GM19043 (cell line): ENCODE data around the gene CCDC175.

Experiments used
- ATAC-seq: cut with Tn5 transposase; IDR thresholded peaks from one replicate; pipeline ENCODE4 v1.9.1; 2021; ENCODE audit warnings: low read depth; ENCODE audit not compliant: unreplicated experiment

The CCDC175 gene

DNA sequence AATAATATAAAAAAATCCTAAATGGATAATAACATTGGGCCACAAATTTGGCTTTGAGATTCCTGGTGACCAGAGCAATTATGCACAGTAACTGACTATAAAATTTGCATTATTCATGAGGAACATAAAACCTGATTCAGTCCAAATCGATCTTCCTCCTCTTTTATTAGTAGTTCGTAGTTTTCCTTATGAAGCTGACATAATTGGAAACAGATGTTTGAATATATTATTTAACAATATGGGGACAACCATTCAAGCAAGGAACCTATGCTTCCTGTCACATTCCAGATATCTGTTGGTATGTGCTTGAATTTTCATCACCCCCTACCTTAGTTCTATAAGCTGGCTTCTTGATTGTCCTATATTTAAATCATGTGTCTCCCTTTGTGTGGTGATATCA, 34.9 kb downstream of the CCDC175 start:
- ATAC-seq, result no peak

DNA sequence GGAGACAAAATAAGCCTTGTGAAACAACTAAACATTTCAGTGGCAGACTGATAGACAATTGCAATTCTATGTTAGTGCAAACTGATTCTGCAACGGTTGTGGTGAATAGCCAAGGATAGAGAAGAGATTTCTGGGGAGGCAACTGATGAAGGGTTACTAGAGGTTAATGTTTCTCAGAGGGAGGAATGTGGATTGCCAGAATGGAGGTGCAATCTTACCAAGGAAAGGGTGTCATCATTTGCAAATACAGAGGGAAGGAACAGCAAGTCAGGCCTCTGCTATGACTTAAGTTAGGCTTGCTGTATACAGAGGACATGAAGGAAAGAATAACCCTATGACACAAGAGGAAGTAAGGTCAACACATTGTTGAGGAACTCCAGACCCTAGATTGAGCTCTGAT, 35.8 kb downstream of the CCDC175 start:
- ATAC-seq, result no peak

GRCh38 chr14:59538936-59539335, 37.7 kb downstream of the CCDC175 start:
- ATAC-seq, result no peak

GRCh38 chr14:59537476-59537875, 39.1 kb downstream of the CCDC175 start:
- ATAC-seq, result no peak

GRCh38 chr14:59534361-59534987, 42.1 kb downstream of the CCDC175 start:
- ATAC-seq, result no peak

- ATAC-seq, result no peak
Measured at GRCh38 chr14:59532419-59532818, 44.2 kb downstream of the CCDC175 start.

DNA sequence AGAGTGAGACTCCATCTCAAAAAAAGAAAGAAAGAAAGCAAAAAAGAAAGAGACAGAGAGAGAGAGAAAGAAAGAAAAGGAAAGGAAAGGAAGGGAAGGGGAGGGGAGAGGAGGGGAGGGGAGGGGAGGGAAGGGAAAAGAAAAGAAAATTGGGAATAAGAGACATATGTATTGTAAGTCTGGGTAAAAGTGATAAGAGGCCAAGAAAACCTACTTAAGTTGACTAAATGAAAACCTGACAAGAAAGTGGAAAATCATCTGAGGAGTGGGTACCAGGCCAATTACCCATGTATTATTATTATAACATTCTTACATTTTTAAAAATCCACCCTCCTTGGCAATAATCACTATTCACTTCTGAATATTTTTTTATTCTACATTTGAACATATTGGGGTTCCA, 46.3 kb downstream of the CCDC175 start:
- no peak for ATAC-seq

DNA sequence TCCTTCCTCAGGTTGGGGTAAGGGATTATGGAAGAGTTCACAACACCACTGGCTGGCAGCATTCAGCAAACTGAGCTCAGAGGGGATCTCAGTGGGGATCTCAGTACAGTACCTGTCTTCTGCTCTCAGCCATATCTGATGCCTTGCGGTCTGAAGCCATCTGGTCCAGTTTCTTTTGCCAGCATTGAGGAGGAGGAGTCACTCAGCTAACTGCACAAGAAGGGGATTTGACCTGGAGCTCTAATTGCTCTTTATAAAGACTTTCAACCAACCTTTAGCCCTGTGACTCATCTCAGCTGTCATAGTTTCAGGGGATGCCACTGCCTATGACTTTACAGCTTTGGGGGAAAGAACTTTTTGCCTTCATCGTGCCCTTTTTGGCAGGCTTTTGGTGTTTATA, 47.4 kb downstream of the CCDC175 start:
- no peak for ATAC-seq

- no peak for ATAC-seq
Measured at GRCh38 chr14:59520224-59520623, 56.4 kb downstream of the CCDC175 start.

DNA sequence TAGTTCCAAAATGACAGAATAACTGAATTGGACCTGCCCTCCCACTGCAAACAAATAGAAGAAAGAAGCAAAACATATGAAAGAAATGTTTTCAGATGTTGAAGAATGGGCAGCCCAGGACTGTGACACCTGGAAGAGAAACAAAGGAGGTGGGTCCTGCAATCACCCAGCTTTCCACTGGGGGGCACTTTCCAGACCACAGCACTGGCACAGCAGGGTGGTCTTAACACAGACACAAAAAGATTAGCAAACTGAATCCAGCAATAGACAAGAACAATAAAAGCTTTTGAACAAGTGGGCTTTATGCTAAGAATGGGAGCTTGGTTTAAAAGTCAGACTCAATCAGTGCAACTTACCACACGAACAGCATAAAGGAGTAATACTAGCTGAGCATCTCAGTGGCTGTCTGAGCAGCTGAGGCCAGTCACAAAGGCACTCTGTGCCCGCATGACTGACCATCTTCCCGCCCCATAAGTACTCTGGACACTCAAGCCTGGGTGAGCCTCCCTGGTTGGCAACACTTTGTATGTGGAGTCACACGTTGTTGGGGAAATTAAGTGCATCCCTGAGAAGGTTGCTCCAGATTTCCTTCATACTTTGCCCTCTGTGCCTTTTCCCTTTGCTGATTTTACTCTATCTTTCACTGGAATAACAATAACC, 64.6 kb downstream of the CCDC175 start:
- no peak for ATAC-seq

- ATAC-seq, result no peak
Measured at GRCh38 chr14:59510966-59511365, 65.6 kb downstream of the CCDC175 start.

DNA sequence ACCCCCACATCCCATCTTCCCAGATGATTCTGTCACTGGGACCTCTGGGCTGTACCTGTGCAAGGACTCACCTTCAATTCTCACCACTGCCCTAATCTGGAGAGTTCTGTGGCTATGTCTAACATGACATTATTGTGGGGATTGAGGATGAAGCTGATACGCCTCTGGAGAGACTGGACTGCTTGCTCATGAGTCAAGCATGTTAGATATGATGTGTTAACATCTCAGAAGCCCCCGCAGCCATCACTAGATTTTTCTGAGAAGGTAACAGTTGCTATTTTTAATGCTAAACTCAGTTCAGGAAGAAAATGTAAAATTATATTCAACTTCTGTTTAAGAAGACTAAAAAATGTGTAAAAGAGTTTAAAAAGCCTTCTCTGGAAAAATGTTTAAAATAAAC, 66.6 kb downstream of the CCDC175 start:
- no peak for ATAC-seq

DNA sequence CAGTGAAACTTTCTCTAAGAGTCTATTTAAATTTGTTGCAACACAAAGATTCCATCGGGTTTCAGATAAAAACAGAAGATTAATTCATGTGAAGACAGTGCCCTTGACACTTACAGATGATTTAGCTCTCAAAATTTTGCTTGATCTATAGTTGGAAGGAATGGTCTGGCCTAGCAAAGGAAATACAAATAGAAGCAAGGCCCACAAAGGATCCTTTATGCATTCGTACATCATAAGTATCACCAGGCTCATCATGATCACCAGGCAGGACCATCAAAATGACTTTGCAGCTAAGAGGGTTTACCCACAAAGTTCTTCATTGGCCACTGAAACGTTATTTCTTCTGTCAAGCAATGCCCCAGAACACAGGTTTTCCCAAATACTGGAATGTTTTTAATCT, 67.5 kb downstream of the CCDC175 start:
- no peak for ATAC-seq

GRCh38 chr14:59507752-59508103, 68.9 kb downstream of the CCDC175 start:
- ATAC-seq, result no peak

DNA sequence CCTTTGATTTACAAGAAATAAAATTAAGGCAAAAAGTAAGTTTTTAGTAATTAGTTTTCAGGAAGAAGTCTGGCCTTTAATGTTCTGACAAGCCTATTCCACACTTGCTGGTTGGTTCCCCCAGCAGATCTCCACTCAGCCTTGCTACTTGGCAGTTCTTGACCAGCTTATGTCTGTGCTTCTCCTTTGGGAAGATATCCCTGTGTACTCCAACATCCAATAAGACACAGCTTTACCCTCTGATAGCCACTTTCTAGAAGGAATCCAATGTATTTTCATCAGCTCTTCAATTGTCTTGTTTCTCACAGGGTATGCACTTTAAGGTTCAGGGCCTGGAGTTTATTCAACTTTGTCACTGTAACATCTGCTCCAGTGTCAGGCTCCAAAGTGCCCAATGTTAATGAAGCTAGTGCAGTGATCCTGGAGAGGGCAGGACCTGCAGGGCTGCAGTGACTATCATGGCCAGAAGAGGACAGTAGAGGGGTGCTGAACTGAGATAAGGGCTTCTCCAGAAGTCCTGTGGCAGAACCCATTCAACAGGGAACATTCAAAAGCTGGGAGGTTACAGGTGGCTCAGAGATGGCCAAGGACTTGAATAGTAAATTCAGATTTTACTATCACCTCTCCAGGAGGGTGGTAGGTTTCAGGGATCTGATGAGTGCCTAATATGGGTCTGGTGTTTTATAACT, 69.4 kb downstream of the CCDC175 start:
- ATAC-seq, result peak; percentile 69

GRCh38 chr14:59503256-59503655, 73.4 kb downstream of the CCDC175 start:
- no peak for ATAC-seq

DNA sequence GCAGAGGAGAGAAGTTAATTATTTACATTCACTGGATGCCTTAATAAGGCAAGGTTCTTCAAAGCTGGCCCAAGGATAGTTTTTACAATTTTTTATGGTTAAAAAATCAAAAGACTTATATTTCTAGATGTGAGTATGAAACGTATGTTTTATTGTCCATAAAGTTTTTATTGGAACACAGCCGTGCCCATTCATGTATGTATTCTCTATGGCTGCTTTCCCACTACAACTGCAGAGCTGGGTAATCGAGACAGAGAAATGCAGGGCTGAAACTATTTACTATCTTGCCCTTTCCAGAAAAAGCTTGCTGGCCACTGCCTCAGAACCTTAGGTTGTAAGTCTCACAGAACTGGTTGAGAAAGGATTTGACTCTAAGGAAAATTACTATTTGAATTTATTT, 75.9 kb downstream of the CCDC175 start:
- no peak for ATAC-seq

DNA sequence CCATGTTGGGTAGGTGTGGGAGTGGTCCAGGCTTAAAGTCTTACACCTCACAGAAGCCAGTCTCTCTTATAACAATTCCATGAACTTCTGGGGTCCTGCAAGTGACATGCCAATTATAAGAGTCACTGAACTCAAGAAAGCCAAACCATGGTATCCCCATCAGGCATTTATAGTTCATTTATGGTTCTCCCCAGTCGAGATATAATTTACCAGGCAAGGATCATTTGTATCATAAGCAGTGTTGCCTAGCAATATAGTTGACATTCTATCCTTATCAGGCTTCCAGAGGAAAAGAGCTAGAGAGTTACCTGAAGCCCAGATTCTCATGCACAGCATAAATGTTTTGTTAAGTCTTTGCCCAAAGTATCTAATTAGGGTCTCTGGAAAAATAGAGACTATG, 84.2 kb downstream of the CCDC175 start:
- no peak for ATAC-seq

- ATAC-seq, result no peak
Measured at GRCh38 chr14:59490756-59491155, 85.9 kb downstream of the CCDC175 start.

DNA sequence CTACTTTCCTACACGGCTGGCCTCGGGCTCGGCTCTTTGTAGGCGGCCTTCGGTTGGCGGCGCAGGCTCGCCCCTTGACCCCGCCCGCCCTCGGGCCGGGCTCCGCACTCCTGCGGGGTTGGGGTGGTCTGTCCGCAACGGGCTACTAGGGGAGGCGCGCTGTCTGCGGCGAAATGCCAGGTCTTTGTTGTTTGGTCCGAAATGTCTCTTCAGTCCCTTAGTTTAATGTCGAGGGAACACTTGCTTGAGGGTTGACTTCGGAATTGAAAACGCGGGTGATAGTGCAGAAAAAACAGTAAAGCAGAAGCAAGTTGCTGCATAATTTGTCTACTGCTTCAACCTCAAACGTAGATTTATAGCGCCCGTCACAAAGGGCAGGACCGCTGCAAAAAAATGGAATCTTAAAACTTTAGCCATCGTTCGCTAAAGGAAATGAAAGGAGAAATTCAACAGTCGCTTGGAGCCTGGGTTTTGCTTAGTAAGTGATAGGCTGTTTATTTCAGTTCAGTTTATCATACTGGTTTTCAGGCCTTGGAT, 91.9 kb downstream of the CCDC175 start:
- ATAC-seq, result peak; percentile 34

DNA sequence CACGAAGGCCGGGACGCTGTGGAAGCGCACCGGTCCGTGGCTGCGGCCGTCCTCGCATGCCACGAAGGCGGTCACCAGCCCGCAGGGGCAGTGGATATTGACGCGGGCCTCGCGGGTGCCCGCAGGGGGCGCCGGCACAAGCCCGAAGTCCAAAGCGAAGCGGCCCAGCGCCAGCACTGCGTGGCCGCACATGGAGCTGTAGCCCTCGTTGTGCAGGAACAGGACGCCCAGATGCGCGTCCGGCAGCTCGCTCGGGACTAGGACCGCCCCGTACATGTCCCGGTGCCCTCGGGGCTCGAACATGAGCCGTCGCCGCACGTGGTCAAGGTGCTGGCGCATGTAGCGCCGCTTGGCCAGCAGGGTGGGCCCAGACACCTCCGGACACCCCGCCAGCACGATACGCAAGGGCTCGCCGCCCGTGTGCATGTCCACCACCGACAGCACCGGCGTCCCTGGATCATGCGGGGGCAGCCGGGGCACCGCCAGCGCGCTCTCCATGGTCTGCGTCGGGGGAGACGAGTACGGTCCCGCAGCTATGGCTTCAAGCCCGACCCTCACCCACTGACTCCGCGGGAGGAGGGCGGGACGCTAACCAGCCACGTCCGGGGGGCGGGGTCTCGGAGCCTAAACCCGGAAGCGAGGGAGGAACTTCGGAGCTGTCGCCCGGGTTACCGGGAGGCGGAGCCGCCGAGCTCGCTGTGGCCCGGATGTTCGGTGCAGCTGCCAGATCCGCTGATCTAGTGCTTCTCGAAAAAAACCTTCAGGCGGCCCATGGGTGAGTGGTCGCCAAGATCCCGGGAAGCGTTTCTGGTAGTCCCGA, 92.6 kb downstream of the CCDC175 start, which contains the start of the genes JKAMP and L3HYPDH:
Gene JKAMP (plus strand): TSS at position 699 of the 820 bp plus-strand sequence. CDS start 73 bp downstream, at position 772.
Gene L3HYPDH (minus strand): TSS at position 590 of the 820 bp plus-strand sequence. CDS start 92 bp downstream, at position 498.
- peak; percentile 77 for ATAC-seq
